Right atrium auricular region (tissue), 2 donors: ENCODE results near the gene PLEKHG7. TPM values are rescaled to one million over a fixed set of nuclear protein-coding genes. Genes with fewer than 3 reads are reported as not detected.

Experiments
- DNase-seq: peaks from one replicate; pipeline ENCODE4 v3.0.0-alpha.2; 2019; ENCODE audit warnings: low spot score
- H3K27ac ChIP-seq, 2 donors: fragments of 200-600 bp; sonication (generic); 1 replicate in 1 of 2; 2 replicates in 1 of 2; pipeline ENCODE4 v1.5.1; 2016 to 2019
- H3K27me3 ChIP-seq, 2 donors: fragments of 200-600 bp; sonication (generic); one replicate each; pipeline versions ENCODE4 v1.5.1 to v1.6.0; 2017 to 2019
- H3K36me3 ChIP-seq: fragments of 200-600 bp; sonication (generic); one replicate; pipeline ENCODE4 v1.5.1; 2016
- H3K4me1 ChIP-seq, 2 donors: fragments of 200-600 bp; sonication (generic); one replicate each; pipeline versions ENCODE4 v1.5.1 to v1.6.0; 2017 to 2019
- H3K4me3 ChIP-seq, 2 donors: fragments of 200-600 bp; sonication (generic); 1 replicate in 1 of 2; 2 replicates in 1 of 2; pipeline ENCODE4 v1.5.1; 2017 to 2019; ENCODE audit warnings: mild to moderate bottlenecking in 1 of 2, moderate library complexity in 1 of 2
- H3K9me3 ChIP-seq, 2 donors: fragments of 200-600 bp; sonication (generic); one replicate each; pipeline ENCODE4 v1.5.1; 2019
- CTCF ChIP-seq, 2 donors: fragments of 200-600 bp; sonication (generic); IDR thresholded peaks; one replicate each; pipeline ENCODE4 v1.5.1; 2019; ENCODE audit warnings: antibody characterized with exemption in 2 of 2
- total RNA-seq, 2 donors: library from RNA; depleted of rRNA; stranded (reverse); fragments of >200 nt; gene quantifications; one replicate each; pipeline ENCODE4 v1.1.0, GENCODE V29; 2016

PLEKHG7 gene
- total RNA-seq, 2 donors from 2014 or later = not detected

GRCh38 chr12:92717202-92717601 is 14.4 kb downstream of the PLEKHG7 start:
- Histone ChIP-seq H3K36me3 (no peaks in the 10 kb centered on the region), H3K4me3 (no peak overlapping the region), H3K4me1 (no peaks in the 10 kb centered on the region), H3K9me3 (no peaks in the 10 kb centered on the region), H3K27me3 (no peaks in the 10 kb centered on the region), H3K27ac (no peak overlapping the region)
- DNase-seq = no peak
- TF ChIP-seq CTCF (IDR thresholded peaks at IDR 0.05) = peak in 1 of 2 donors; percentile 54

GRCh38 chr12:92718483-92718990 is 15.7 kb downstream of the PLEKHG7 start:
- no peaks in the 10 kb centered on the region for H3K9me3 ChIP-seq
- TF ChIP-seq CTCF (IDR thresholded peaks at IDR 0.05) = no peak
- no peak overlapping the region for H3K4me3 ChIP-seq

GRCh38 chr12:92719674-92720073 is 16.9 kb downstream of the PLEKHG7 start:
- Histone ChIP-seq H3K27ac (no peak overlapping the region), H3K4me3 (no peak overlapping the region), H3K9me3 (peaks cover 1 to 4% of the 10 kb centered on the region in 2 donors), H3K4me1 (no peaks in the 10 kb centered on the region), H3K36me3 (no peaks in the 10 kb centered on the region), H3K27me3 (no peaks in the 10 kb centered on the region)
- TF ChIP-seq CTCF (IDR thresholded peaks at IDR 0.05) = no peak
- no peak for DNase-seq

More at GRCh38 chr12:92718483-92718990, 15.7 kb downstream of the PLEKHG7 start:
- H3K27me3 ChIP-seq = no peaks in the 10 kb centered on the region
- H3K36me3 ChIP-seq = no peaks in the 10 kb centered on the region
- no peak overlapping the region for H3K27ac ChIP-seq
- no peak for DNase-seq
- no peaks in the 10 kb centered on the region for H3K4me1 ChIP-seq

GRCh38 chr12:92721130-92721529 is 18.3 kb downstream of the PLEKHG7 start:
- H3K9me3 ChIP-seq = peaks cover 5 to 11% of the 10 kb centered on the region in 2 donors
- H3K27me3 ChIP-seq = no peaks in the 10 kb centered on the region
- H3K4me1 ChIP-seq = no peaks in the 10 kb centered on the region
- no peak for TF ChIP-seq CTCF (IDR thresholded peaks at IDR 0.05)
- no peaks in the 10 kb centered on the region for H3K36me3 ChIP-seq
- no peak overlapping the region for H3K4me3 ChIP-seq
- DNase-seq = no peak
- H3K27ac ChIP-seq = no peak overlapping the region

GRCh38 chr12:92721656-92722055 is 18.9 kb downstream of the PLEKHG7 start:
- H3K4me3 ChIP-seq = no peak overlapping the region
- no peak overlapping the region for H3K27ac ChIP-seq
- TF ChIP-seq CTCF (IDR thresholded peaks at IDR 0.05) = no peak
- DNase-seq = no peak
- H3K9me3 ChIP-seq = peaks cover 5 to 11% of the 10 kb centered on the region in 2 donors
- no peaks in the 10 kb centered on the region for H3K36me3 ChIP-seq
- H3K27me3 ChIP-seq = no peaks in the 10 kb centered on the region
- H3K4me1 ChIP-seq = no peaks in the 10 kb centered on the region

GRCh38 chr12:92722897-92723296 is 20.1 kb downstream of the PLEKHG7 start:
- H3K4me3 ChIP-seq = no peak overlapping the region
- TF ChIP-seq CTCF (IDR thresholded peaks at IDR 0.05) = no peak

More at GRCh38 chr12:92722897-92723296, 20.1 kb downstream of the PLEKHG7 start:
- H3K27me3 ChIP-seq = no peaks in the 10 kb centered on the region
- H3K9me3 ChIP-seq = peaks cover 5 to 11% of the 10 kb centered on the region in 2 donors
- no peak for DNase-seq
- no peak overlapping the region for H3K27ac ChIP-seq
- H3K36me3 ChIP-seq = no peaks in the 10 kb centered on the region
- H3K4me1 ChIP-seq = no peaks in the 10 kb centered on the region
